Stimulated activated naive CD8-positive, alpha-beta T cell treated with anti-CD3 and anti-CD28 coated beads, Interleukin-15, Interleukin-2, amounts not matched to agents 100 ng/mL and 50 ng/mL, for 24 hours (primary cell): ENCODE results near the gene FCHO2.

Source experiments
- H3K27ac Mint-ChIP-seq: one replicate; pipeline ENCODE4 v1.8.0; 2021; ENCODE audit warnings: mild to moderate bottlenecking, mixed read lengths
- H3K27me3 Mint-ChIP-seq: one replicate; pipeline ENCODE4 v1.8.0; 2021; ENCODE audit warnings: mixed read lengths
- H3K36me3 Mint-ChIP-seq: one replicate; pipeline ENCODE4 v1.8.0; 2021; ENCODE audit warnings: low read depth, mixed read lengths
- H3K4me1 Mint-ChIP-seq: one replicate; pipeline ENCODE4 v1.8.0; 2021; ENCODE audit warnings: low read depth, mixed read lengths
- H3K4me3 Mint-ChIP-seq: one replicate; pipeline ENCODE4 v1.8.0; 2021; ENCODE audit warnings: mild to moderate bottlenecking, mixed read lengths
- H3K9me3 Mint-ChIP-seq: one replicate; pipeline ENCODE4 v1.8.0; 2021; ENCODE audit warnings: mixed read lengths

FCHO2 gene

GRCh38 chr5:73103870-73104299 lies 148.0 kb downstream of the FCHO2 start:
- peaks cover 12% of the 10 kb centered on the region for H3K9me3 Mint-ChIP-seq
- H3K4me1 Mint-ChIP-seq: no peaks in the 10 kb centered on the region
- H3K27ac Mint-ChIP-seq: no peak overlapping the region
- H3K36me3 Mint-ChIP-seq: no peaks in the 10 kb centered on the region
- no peak overlapping the region for H3K4me3 Mint-ChIP-seq
- peaks cover 40% of the 10 kb centered on the region for H3K27me3 Mint-ChIP-seq

GRCh38 chr5:73104326-73104725 lies 148.5 kb downstream of the FCHO2 start:
- Mint-ChIP-seq H3K27ac (no peak overlapping the region), H3K36me3 (no peaks in the 10 kb centered on the region), H3K9me3 (peaks cover 16% of the 10 kb centered on the region), H3K4me3 (no peak overlapping the region), H3K4me1 (no peaks in the 10 kb centered on the region), H3K27me3 (peaks cover 44% of the 10 kb centered on the region)

- Mint-ChIP-seq H3K4me3 (no peak overlapping the region), H3K27me3 (peaks cover 53% of the 10 kb centered on the region), H3K4me1 (no peaks in the 10 kb centered on the region)
Measured at GRCh38 chr5:73106335-73106734, 150.5 kb downstream of the FCHO2 start.

GRCh38 chr5:73110190-73110589 lies 154.3 kb downstream of the FCHO2 start:
- Mint-ChIP-seq H3K27ac (no peak overlapping the region), H3K4me1 (no peaks in the 10 kb centered on the region), H3K9me3 (peaks cover 16% of the 10 kb centered on the region), H3K27me3 (peaks cover 73% of the 10 kb centered on the region), H3K4me3 (no peak overlapping the region), H3K36me3 (no peaks in the 10 kb centered on the region)

More at GRCh38 chr5:73106335-73106734, 150.5 kb downstream of the FCHO2 start:
- Mint-ChIP-seq H3K36me3 (no peaks in the 10 kb centered on the region), H3K9me3 (peaks cover 16% of the 10 kb centered on the region), H3K27ac (no peak overlapping the region)

- no peak overlapping the region for H3K27ac Mint-ChIP-seq
- no peaks in the 10 kb centered on the region for H3K36me3 Mint-ChIP-seq
- H3K4me3 Mint-ChIP-seq: no peak overlapping the region
- peaks cover 12% of the 10 kb centered on the region for H3K9me3 Mint-ChIP-seq
- no peaks in the 10 kb centered on the region for H3K4me1 Mint-ChIP-seq
- peaks cover 77% of the 10 kb centered on the region for H3K27me3 Mint-ChIP-seq
Measured at GRCh38 chr5:73111536-73111935, 155.7 kb downstream of the FCHO2 start.

GRCh38 chr5:73112359-73112758 lies 156.5 kb downstream of the FCHO2 start:
- Mint-ChIP-seq H3K27ac (no peak overlapping the region), H3K4me1 (no peaks in the 10 kb centered on the region), H3K36me3 (no peaks in the 10 kb centered on the region), H3K9me3 (peaks cover 8% of the 10 kb centered on the region), H3K4me3 (no peak overlapping the region), H3K27me3 (peaks cover 80% of the 10 kb centered on the region)

GRCh38 chr5:73114044-73114688 lies 158.3 kb downstream of the FCHO2 start:
- Mint-ChIP-seq H3K27me3 (peaks cover 80% of the 10 kb centered on the region), H3K4me1 (no peaks in the 10 kb centered on the region), H3K4me3 (no peak overlapping the region), H3K9me3 (peaks cover under 1% of the 10 kb centered on the region), H3K36me3 (no peaks in the 10 kb centered on the region), H3K27ac (no peak overlapping the region)

- Mint-ChIP-seq H3K4me1 (peaks cover 6% of the 10 kb centered on the region), H3K27ac (no peak overlapping the region), H3K36me3 (no peaks in the 10 kb centered on the region), H3K27me3 (peaks cover 76% of the 10 kb centered on the region), H3K9me3 (no peaks in the 10 kb centered on the region), H3K4me3 (no peak overlapping the region)
Measured at GRCh38 chr5:73115399-73116051, 159.7 kb downstream of the FCHO2 start.

- H3K27ac Mint-ChIP-seq: no peak overlapping the region
- peaks cover 81% of the 10 kb centered on the region for H3K27me3 Mint-ChIP-seq
- H3K4me1 Mint-ChIP-seq: peaks cover 12% of the 10 kb centered on the region
- H3K36me3 Mint-ChIP-seq: no peaks in the 10 kb centered on the region
- no peaks in the 10 kb centered on the region for H3K9me3 Mint-ChIP-seq
- no peak overlapping the region for H3K4me3 Mint-ChIP-seq
Measured at GRCh38 chr5:73116506-73116905, 160.7 kb downstream of the FCHO2 start.

- no peak overlapping the region for H3K27ac Mint-ChIP-seq
- no peaks in the 10 kb centered on the region for H3K36me3 Mint-ChIP-seq
- no peak overlapping the region for H3K4me3 Mint-ChIP-seq
- H3K4me1 Mint-ChIP-seq: peaks cover 16% of the 10 kb centered on the region
- no peaks in the 10 kb centered on the region for H3K9me3 Mint-ChIP-seq
- H3K27me3 Mint-ChIP-seq: peaks cover 78% of the 10 kb centered on the region
Measured at GRCh38 chr5:73117088-73117740, 161.4 kb downstream of the FCHO2 start.

GRCh38 chr5:73118391-73118973 lies 162.6 kb downstream of the FCHO2 start:
- H3K4me3 Mint-ChIP-seq: no peak overlapping the region
- H3K27ac Mint-ChIP-seq: no peak overlapping the region
- no peaks in the 10 kb centered on the region for H3K36me3 Mint-ChIP-seq
- H3K27me3 Mint-ChIP-seq: peaks cover 72% of the 10 kb centered on the region
- peaks cover 28% of the 10 kb centered on the region for H3K4me1 Mint-ChIP-seq
- no peaks in the 10 kb centered on the region for H3K9me3 Mint-ChIP-seq

- Mint-ChIP-seq H3K4me1 (peaks cover 33% of the 10 kb centered on the region), H3K27me3 (peaks cover 76% of the 10 kb centered on the region), H3K9me3 (no peaks in the 10 kb centered on the region), H3K27ac (no peak overlapping the region), H3K4me3 (peak overlapping the region; percentile 46), H3K36me3 (no peaks in the 10 kb centered on the region)
Measured at GRCh38 chr5:73119451-73120157, 163.8 kb downstream of the FCHO2 start.

- no peak within 1 kb of the TSS for H3K27ac Mint-ChIP-seq
- no peaks in the 10 kb centered on the region for H3K36me3 Mint-ChIP-seq
- H3K9me3 Mint-ChIP-seq: no peaks in the 10 kb centered on the region
- peaks cover 76% of the 10 kb centered on the region for H3K27me3 Mint-ChIP-seq
- peak within 1 kb of the TSS; percentile 46 for H3K4me3 Mint-ChIP-seq
- H3K4me1 Mint-ChIP-seq: peaks cover 33% of the 10 kb centered on the region
Measured at GRCh38 chr5:73120222-73121118, 164.6 kb downstream of the FCHO2 start, which contains the start of gene TMEM171. Gene TMEM171, plus strand, starts transcription at chr5:73120575. Its CDS starts 2,799 bp downstream, at chr5:73123374.

- no peaks in the 10 kb centered on the region for H3K36me3 Mint-ChIP-seq
- H3K9me3 Mint-ChIP-seq: no peaks in the 10 kb centered on the region
- H3K27ac Mint-ChIP-seq: no peak overlapping the region
- H3K27me3 Mint-ChIP-seq: peaks cover 80% of the 10 kb centered on the region
- H3K4me3 Mint-ChIP-seq: peak overlapping the region; percentile 42
- peaks cover 33% of the 10 kb centered on the region for H3K4me1 Mint-ChIP-seq
Measured at GRCh38 chr5:73121119-73121463, 165.2 kb downstream of the FCHO2 start.
